HG03460 (cell line): ENCODE data around the gene DDX5.
A peak's percentile ranks its signal among the peaks of the same experiment; 100 is the strongest.

Source experiments
- ATAC-seq: cut with Tn5 transposase; IDR thresholded peaks from one replicate; pipeline ENCODE4 v1.9.1; 2021; ENCODE audit not compliant: unreplicated experiment

The DDX5 gene

DNA sequence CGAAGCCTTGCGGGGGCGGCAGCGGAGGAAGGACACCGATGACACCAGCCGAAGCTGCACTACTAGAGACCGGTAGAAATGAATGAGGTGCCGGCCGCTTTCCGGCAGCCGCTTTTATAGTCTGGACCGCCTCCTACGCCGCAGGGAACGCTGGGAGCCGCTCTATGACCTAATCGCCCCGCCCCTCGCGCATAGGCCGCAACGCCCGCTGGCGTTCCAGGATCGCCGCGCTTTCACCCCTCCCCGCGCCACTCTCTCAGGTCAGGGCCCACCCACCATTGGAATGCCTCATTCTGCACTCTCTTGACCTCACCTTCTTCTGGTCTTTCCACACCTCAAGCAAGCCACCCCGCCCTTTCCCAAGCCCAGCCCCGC, at the start of gene DDX5:
Gene DDX5 (minus strand): TSS at position 89 of the 375 bp plus-strand sequence. CDS start 170 bp downstream, outside the sequence.
- ATAC-seq, result peak; percentile 61

DNA sequence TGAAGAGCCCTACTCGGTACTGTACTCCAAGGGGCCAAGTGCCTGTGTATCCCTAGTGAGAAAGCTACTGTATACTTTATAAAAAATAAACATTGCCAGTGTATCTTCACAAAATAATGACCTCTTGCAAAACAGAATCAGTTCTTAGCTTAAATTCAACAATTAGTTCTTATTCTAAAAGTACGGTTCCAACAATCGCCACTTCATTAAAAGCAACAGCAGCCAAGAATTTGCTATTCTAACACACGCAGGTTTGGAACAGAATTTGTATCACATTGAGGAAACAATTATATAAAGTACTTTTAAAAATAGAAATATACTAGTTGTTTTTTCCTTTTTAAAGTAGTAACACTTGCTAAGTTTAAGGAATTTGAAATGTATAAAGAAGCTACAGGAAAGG, 49.2 kb upstream of the DDX5 start:
- no peak for ATAC-seq

DNA sequence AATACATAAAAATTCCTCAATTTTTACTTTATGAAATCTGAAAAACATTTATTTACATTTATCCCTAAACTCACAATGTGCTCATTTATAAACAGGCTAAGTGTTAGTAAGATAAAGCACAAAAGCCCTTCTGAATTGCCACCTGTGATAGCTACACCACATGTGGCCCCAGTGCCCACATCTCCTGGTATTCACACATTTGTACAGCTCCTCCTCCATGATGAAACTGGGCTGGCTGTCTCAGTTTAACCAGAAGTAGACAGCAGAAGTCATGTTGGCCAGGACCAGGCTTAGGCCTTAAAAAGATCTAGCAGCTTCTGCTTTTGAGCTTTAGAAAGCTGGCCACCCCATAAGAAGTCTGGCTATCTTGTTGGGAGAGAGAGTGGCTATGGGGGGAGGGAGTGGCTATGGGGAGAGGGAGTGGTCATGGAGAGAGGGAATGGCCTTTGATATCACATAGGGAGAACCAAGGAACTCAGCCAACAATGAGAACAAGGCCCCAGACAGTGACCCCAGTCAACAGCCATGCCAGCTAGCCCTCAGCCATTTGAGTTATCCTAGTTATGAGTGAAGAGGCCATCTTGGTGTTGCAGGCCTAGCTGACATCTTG, 48.0 kb upstream of the DDX5 start:
- no peak for ATAC-seq

DNA sequence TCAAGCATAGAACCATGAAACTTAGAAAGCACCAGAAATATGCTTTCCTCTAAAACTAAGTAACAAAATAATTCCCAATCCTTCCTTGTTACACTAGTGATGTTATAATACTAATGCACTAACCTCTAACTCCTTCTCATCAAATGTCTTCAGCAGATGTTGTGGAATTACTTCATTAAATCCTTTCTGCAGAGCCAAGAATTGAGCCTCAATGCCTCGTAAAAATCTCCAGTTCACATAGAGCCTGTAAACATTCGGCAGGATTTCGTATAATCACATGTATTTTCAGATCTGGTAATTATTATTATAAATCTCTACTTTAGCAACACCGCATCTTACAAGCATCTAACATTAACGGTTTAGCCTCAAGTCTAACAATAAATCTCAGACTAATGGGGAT, 45.4 kb upstream of the DDX5 start:
- ATAC-seq, result no peak

DNA sequence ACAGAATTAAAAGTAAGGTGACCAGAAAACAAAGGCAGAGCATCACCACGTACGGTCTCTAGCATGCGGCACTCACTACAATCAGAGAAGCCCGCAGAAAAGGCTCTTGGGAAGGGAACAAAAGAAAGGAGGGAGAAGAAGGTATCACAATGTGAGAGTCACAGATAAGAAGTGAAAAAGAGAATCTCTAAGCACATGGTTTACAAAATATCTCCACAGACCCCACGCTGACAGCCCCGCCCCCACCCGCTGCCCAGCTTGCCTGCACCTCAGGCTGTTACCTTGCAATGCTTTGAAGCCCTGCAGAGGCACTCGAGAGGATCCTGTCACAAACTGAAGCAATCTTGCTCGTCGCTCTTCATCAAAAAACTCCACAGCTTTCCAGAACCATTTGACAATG, 41.2 kb upstream of the DDX5 start:
- no peak for ATAC-seq

DNA sequence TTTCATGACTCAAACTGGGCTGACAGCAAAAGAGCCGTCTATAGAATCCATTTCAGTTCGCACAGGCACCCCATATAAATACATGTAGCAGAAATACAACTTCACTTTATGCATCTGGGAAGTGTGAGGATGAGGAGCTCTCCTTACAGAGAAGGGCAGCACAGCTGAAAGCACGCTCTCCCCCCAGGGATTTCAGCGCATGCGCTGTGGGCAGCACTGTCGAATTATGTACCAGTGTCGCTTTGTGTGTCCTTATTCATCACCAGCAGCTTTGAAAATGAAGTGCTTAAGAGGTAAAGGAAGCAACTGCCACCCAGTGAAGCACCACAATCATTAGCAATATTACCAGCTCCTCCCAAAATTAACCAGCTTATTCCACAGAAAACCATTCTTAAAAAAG, 40.6 kb upstream of the DDX5 start:
- no peak for ATAC-seq

DNA sequence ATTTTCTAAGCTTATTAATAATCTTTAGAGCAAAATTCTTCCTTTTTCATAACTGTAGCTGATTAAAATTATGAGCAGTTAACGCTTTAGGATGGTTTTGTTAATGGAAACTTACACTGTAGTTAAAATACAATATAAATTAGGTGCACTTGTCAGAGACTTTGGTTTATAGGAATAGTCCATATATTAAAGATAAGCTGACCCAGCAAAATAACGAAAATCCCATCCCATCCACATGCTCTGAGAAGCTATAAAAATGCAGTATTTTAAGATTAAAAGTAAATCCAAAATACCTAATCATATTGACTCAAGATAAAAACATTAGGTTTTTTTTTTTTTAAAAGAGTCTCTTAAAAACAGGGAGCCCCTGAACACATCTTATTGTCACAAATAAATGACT, 38.7 kb upstream of the DDX5 start:
- no peak for ATAC-seq

DNA sequence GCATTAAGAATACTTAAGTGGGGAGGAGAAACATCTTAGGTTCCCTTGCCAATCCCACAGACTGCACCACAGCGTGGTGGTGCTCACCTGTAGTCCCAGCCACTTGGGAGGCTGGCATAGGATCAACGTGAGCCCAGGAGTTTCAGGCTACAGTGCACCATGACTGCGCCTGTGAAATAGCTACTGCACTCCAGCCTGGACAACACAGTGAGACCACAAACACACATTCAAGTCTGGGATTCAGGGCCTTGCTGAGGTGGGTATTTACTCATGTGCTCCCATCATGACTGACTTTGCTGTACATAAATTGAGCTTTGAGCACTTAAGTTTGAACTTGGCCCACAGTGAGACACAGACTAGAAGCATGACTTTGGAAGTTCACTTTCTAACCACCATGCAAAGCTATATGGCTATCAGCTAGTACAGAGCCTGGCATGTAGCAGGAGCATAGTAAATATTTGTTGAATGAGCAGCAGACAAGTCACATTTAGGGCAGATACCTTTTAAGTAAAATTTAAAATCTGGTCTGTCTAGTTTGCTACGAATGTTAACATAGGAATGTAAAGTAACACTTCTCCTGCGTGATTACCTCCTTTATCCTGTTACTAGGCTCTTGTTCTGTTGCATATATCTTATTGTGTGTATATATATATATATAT, 34.2 kb upstream of the DDX5 start:
- no peak for ATAC-seq

DNA sequence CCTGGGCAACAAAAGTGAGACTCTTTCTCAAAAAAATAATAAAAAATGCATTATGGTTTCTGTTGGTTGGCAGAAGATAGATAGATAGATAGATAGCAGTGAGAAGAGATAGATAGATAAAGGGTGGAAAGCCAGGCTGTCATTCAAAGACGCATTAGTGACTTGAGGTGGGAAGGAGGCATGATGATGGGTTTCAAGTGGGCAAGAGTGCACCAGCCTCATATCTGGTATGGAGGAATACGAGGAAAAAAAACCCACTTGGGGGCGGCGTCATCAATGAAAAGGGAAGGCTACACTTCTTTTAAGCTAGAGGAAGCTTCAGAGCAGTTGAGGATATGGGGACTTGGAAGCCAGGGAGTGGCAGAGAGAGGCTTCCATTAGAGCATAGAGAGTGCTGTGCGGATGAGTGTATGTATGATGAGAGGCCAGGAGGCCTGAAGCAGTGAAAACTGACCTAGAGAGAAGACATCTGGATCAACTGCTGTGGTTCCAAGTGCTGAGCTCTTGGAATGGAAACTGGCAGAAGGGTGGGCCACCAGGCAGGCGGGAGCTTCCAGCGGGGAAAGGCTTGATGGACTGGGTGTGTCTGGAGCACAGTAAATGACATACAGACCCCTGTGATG, 32.5 kb upstream of the DDX5 start:
- ATAC-seq, result no peak

DNA sequence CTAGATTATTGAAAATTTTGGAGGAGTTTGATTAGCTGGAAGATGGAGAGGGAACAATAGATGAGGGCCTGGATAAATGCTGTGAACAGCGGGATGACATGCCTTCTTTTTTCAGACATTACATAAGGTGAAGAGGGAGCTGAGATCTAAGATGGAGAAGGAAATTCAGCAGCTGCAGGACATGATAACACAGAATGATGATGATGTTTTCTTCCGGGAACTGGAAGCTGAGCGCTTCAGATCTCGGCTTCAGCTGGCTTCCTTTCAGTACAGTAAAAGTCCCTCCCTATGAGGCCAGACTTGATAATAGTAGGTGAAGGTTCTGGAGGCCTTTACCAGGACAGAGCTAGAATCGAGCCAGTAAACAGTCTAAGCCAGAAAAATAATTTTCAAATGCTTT, 31.4 kb upstream of the DDX5 start:
- no peak for ATAC-seq

DNA sequence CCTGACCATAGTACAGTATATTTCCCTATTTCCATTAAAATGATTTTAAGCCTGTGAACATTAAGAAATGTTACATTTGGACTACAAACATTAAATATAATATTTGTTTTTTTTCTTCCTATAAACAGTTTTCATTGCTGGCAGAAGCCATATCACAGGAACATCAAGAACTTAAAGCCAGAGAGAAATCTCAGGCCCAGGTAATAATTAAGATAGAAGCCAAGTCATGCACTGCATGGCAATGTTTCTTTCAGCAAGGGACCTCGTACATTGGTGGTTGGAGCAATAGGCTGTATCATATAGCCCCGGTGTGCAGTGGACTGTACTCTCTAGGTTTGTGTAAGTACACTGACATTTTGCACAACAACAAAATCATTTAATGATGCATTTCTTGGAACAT, 30.8 kb upstream of the DDX5 start:
- ATAC-seq, result no peak

DNA sequence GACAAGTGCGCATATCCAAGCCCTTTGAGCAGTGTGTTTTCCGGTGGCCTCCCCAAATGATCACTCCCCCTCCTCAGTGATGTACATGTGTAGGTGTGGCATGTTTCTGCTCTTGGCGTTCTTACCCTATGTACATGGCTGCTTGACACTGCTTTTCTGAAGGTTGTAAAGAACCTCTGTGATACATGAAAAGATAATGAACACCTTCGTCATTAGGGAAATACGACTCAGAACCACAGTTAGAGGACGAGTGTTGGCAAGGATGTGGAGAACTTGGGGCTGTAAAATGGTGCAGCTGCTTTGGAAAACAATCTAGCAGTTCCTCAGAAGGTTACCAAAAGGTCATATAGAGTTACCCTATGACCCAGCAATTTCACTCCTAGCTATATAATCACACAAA, 29.3 kb upstream of the DDX5 start:
- ATAC-seq, result no peak

DNA sequence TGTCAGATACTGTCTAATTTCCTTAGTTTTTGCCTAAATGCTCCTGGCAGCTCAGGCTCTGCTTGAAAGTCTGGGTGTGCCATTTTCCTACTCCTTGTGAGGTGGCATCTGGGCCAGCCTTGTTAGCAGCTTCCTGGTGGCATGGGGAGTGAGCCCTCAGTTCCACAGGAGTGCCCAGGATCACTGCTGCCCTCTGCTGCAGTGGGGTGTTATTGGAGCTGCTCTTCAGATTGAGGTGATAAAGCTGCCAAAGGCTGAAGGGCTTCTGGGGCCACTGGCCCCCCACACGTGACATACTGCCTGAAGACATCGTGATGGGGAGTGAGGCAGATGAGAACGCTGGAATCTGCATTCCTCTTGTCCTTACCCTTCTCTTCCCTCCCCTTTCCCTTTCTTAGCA, 28.1 kb upstream of the DDX5 start:
- ATAC-seq, result no peak

DNA sequence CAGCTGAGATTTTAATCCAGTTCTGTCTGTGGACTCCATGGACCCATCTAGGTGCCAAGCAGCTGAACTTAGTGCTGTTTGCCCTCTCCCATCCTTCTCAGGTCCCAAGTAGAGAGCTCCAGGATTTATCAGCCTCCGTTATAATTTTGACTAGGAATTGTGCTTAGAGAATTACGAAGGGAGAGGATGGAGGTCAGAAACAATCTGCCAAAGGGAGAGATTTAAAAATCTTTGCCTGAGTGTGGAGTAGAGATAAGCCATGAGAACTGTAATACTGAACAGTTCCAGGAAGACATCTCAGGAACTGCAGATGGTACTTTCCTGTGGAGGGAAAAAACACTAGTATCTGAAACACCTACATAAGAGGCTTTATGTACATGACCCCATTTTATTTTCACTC, 27.7 kb upstream of the DDX5 start:
- ATAC-seq, result no peak

DNA sequence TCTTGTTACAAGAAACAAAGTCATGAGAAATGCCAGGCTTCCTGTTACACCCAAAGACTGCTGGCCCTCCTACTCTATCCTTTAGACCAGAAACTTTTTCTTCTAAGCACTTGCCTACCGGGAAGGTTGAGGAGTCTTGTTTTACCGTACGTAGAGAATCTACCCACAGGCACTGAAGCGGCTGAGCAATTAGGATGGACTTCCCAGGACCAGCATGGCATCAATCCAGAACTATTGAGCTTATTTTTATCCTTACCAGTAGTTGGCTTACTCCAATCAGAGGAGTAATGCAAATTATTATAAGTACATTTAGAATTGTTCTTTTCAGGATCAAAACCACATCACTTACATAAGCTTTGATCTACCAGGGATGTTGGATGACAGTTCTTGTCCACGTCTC, 26.3 kb upstream of the DDX5 start:
- ATAC-seq, result no peak

DNA sequence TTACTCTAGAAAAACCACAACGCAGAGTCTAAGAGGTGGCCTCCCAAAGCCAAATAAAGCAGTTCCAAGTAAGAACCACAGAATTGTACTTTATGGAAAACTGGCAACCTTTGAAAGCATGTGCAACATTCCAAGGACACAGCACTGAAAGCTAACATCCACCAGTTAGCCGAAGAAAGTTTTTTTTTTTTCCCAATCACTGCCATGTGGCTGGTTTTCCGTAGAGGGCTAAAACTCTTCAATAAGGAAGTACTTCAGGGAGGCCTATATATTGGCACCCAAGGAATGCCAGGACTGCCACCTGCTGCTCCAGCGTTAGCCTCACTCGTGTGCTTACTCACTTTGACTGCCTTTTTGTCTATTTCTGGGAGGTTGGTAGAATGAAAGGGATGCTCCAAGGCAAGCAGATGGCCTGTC, 25.9 kb upstream of the DDX5 start:
- no peak for ATAC-seq

DNA sequence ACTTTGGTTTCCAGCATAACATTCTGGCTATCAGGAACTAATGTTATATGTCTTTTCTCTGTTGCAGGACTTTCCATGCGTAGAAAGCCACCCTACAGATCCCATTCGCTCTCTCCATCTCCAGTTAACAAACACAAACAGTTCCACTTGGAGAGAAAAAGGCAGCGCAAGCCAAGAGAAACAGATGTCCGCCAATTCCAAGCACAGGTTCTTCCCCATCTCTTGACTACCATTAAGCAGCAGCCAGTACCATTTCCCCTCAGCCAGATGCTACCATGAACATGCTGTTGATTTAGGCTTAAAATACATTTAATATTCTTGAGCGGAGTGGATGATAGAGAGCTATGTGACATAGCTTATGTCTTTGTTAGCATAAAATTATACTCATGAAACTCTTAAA, 23.1 kb upstream of the DDX5 start:
- ATAC-seq, result no peak

DNA sequence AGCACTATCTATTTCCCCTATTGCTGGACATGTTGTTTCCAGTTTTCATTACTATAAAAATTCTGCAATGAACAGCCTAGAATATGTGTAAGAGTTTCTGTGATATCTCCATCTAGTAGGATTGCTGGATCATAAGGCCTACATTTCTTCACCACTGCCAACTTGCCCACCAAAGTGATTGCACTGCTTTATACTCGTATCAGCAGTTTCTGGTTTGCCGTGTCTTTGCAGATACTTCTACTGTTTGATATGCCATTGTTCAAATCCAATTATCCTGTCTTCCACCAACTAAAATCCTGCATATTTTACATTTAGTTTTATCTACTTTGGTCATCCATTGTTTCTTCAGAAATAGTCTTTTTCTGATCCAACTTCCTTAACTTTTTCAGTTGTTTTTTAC, 21.8 kb upstream of the DDX5 start:
- ATAC-seq, result no peak

DNA sequence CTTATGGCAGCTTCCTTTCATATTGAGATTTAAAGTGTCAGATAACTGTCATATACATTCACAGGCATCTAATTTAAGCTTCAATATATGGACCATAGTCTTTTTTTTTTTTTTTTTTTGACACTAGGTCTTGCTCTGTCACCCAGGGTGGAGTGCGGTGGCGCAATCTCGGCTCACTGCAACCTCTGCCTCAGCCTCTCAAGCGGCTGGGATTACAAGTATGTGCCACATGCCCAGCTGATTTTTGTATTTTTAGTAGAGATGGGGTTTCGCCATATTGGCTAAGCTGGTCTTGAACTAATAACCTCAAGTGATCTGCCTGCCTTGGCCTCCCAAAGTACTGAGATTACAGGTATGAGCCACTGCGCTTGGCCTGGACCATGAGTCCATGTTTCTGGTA, 14.3 kb upstream of the DDX5 start:
- ATAC-seq, result no peak

DNA sequence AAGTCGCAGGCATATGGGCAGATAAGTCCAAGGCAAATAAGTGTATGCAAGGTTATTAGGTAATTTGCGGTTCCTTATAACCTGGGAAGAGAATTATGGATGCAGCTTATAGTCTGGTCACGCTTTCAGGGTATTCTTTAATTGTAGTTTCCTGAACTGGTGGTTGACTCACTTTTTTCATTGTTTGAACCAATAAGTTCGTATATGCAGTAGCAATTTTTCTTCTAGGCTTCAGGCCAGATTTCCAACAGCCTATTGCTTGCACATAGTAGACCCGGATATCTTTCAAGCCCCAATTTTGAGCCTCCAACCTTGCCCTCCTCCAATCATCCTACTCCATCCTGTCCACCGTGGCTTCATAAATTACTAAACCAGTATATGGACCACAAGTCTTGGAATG, 13.5 kb upstream of the DDX5 start:
- no peak for ATAC-seq

DNA sequence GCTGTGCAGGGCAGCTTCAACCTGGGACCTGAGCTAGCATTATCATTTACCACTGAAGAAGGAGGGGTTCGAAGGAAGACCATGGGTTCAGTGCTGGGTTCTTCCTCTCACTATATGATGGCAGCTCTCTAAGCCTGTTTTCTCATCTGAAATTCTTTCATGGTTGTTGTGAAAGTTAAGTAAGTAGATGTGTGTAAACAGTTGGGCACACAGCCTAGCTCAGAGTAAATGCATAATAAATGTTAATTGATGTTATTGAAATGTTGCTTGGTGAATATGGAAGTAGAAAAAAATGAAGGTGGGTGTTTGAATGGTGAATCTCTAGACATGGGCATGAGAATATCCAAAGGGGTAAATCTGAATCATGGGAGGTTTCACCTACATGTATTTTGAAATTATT, 9.7 kb upstream of the DDX5 start:
- no peak for ATAC-seq

DNA sequence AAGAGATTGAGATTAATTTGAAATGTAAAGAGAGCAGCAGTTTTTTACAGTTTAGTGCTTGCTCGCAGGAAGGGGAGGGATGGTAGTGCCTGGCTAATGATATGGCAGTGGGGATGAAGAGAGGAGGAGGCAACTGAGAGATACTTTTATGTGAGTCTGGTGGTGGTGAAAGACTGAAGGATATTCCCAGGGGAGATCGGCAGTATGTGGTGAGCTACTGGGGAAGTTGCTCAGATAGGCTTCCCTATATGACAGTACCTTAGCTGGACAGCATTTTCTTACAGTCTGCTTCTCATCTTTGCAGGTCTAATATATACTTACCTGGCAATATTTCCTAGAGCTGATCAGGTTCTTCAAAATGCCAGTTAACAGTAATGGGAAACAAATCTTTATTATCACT, 9.3 kb upstream of the DDX5 start:
- no peak for ATAC-seq

DNA sequence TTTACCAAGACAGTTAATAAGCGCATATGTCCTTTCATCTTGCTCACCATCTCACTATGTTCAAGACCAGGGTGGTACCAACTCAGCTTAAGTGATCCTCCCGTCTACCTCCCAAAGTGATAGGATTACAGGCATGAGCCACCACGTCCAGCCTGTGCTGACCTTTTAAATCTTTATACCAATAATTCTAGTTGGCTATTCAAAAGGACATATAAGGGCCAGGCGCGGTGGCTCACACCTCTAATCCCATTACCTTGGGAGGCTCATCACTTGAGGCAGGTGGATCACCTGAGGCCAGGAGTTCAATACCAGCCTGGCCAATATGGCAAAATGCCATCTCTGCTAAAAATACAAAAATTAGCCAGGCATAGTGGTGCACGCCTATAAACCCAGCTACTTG, 3.1 kb upstream of the DDX5 start:
- no peak for ATAC-seq
